Esophagus muscularis mucosa (tissue), 3 donors: Measurements from ENCODE around the gene GPRC5D.

Experiments
- POLR2AphosphoS5 ChIP-seq, 2 donors: sonication (generic); formaldehyde crosslinking; IDR thresholded peaks; one replicate each; pipeline ENCODE4 v1.6.1; 2017; ENCODE audit warnings: antibody characterized with exemption in 2 of 2
- TF ChIP-seq, protein P1 (sequence below), 3 experiments: fragments of 200-600 bp in 2 of 3; fragments of 450-650 bp in 1 of 3; sonication (generic) in 2 of 3; IDR thresholded peaks; one replicate each; pipeline ENCODE4 v1.5.1; 2017 to 2019; ENCODE audit warnings: antibody characterized with exemption in 3 of 3, mild to moderate bottlenecking in 2 of 3, moderate library complexity in 1 of 3

- TF ChIP-seq, protein P1, sequence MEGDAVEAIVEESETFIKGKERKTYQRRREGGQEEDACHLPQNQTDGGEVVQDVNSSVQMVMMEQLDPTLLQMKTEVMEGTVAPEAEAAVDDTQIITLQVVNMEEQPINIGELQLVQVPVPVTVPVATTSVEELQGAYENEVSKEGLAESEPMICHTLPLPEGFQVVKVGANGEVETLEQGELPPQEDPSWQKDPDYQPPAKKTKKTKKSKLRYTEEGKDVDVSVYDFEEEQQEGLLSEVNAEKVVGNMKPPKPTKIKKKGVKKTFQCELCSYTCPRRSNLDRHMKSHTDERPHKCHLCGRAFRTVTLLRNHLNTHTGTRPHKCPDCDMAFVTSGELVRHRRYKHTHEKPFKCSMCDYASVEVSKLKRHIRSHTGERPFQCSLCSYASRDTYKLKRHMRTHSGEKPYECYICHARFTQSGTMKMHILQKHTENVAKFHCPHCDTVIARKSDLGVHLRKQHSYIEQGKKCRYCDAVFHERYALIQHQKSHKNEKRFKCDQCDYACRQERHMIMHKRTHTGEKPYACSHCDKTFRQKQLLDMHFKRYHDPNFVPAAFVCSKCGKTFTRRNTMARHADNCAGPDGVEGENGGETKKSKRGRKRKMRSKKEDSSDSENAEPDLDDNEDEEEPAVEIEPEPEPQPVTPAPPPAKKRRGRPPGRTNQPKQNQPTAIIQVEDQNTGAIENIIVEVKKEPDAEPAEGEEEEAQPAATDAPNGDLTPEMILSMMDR (IDR thresholded peaks at IDR 0.05), result no peak
- TF ChIP-seq POLR2AphosphoS5 (IDR thresholded peaks at IDR 0.05), result no peak
Observed at GRCh38 chr12:12965836-12966235, 13.9 kb upstream of the GPRC5D start.
